ENCODE measurements around the gene DCLK1.

DNA sequence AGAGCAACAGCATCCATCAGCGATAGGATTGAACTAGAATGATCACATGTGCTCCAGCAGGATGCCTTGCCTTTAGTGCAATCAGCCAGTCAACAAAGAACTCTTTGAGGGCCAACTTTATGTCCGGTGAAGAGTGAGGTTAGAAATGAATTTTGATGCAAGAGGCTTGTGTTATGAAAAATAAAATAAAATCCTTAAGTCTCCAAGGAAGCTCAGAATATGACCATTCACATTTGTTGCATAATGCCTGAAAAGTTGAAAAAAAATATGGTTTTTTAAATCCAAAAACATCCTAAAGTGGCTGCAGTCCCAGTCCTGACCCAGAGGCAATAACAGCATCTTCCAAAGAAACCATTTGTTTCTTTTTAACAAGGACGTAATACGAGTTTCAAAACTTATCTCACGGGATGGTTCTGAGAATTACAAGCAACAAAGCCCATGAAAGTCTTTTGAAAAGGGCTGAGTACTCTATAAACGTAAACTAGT is 61.3 kb downstream of the DCLK1 start:
- TF ChIP-seq POLR2AphosphoS5 (IDR thresholded peaks at IDR 0.05): no peak
- no peak for TF ChIP-seq CTCF (IDR thresholded peaks at IDR 0.05 in 8 of 11, conservative IDR thresholded peaks at IDR 0.05 in 3 of 11)
- no peak for TF ChIP-seq POLR2A (IDR thresholded peaks at IDR 0.05)

Measured in spleen (tissue), 7 donors.